SKM-1 treated with dmso at 0.1 percent for 144 hours (cell line): ENCODE measurements around the gene AGAP1.

ENCODE experiments used
- DNase-seq: peaks from one replicate; lab custom pipeline; 2025; ENCODE audit not compliant: unreplicated experiment; lab: John Stamatoyannopoulos, UW

AGAP1 gene

DNA sequence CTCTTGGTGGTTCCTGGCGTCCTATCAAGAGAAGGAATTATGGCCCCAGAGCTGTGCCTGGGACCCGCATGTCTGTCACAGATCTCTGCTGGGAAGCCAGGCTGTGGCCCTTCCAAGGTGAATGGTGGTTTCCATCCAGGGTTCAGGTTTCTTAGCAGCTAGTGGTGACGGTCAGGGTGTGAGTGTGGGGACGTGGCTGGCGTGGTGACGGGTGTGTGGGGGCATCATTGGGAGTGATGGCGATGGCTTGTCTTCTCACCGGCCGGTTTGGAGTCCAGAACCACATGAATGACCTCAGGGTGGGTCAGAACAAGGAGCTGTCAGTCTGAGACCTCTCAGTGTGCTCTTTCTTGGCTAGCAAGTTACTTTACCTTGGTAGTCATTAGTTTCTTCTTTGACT lies 52.6 kb downstream of the AGAP1 start:
- DNase-seq, result no peak

DNA sequence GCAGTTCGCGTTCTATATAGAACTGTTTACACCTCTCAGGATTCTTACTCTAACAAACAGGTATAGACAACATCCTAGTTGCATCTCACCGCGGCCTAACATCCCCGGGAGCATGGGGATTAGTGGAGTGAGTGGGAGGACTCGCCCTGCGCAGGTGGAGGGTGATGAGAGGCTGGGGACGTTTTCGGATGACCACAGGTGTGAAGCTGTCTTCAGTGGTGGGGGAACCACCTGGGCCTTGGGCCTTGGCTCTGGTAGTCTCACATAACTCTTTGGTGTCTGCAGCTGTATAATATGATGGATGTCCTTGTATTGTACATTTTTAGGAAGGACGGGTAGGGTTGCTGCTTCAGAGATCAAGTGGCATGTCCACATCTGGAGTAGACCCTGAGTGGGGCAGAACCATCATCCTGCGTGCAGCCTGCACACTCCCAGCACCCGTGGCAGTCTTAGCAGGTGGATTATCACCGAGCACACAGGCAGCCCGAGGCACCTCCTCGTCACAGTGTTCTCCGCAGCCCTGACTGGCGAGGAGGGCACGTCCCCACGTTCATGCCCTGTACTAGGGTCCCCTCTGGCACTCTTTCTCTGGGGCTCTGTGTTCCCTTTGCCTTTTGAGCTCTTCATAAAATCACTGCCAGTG lies 56.0 kb downstream of the AGAP1 start:
- DNase-seq, result no peak

DNA sequence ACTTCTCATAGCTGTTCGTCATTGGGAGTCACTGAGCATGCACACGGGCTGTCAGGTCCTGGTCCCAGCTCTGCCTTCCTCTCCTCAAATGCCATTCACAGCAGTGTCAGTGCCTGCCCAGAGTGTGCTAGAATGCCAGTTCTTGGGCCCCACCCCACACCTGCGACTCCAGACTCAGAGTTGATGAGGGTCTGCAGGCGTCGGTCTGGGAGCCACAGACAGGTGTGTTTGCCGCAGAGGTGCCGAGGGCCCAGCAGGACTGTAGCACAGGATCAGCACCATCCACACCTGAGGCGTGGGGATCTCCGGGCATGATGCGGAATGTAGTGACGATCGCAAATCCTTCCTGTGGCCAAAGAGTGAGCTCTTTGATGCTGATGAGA lies 56.5 kb downstream of the AGAP1 start:
- DNase-seq, result no peak

DNA sequence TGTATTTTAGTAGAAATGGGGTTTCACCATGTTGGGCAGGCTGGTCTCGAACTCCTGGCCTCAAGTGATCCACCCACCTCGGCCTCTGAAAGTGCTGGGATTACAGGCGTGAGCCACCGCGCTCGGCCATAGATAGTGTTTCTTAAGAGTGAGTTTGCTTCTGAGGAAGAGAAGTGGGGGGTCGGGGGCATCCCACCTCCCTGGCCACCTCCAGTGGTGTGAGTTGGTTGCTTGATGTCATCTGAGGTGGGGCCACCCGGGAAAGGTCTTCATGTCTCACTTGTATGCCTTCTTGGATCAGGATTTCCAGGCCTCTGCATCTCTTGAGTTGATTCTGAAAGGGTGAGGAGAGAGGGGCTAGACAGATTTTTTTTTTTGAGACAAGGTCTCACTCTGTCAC lies 57.1 kb downstream of the AGAP1 start:
- DNase-seq, result no peak

DNA sequence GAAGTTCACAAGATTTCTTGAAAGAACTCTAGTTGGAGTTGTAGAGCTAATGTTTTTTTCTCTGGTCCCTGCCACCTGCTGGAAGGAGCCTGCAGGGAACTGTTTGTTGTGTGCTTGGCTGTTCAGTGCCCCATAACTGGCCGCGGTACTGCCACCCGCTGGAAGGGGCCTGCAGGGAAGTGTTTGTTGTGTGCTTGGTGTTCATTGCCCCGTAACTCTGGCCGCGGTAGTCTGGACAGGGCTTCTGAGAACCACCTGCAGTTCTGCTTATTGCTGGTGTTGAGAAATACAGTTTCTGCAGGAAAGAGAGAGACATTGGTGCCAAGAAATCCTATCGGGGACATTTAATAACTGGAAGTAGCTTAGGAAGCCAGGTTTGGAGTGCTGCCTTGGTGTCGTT lies 58.1 kb downstream of the AGAP1 start:
- DNase-seq, result peak; percentile 58

DNA sequence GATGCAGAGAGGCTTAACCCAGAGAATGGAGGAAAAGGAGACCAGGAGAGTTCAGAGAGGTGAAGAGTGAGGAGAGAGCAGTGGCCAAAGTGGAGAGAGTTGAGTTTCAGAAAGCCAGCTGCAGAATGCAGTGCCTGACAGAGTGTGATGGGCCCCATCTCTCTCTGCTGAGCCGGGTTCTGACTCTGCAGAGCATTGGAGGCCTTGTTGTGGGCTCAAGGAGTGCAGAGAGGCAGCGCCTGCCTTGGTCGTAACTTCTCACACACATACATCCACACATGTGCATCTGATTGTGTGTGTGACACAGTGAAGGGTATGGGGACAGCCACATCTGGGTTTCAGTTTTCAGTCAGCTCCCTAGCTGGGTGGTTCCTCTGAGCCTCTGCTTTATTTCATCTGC lies 58.8 kb downstream of the AGAP1 start:
- no peak for DNase-seq

DNA sequence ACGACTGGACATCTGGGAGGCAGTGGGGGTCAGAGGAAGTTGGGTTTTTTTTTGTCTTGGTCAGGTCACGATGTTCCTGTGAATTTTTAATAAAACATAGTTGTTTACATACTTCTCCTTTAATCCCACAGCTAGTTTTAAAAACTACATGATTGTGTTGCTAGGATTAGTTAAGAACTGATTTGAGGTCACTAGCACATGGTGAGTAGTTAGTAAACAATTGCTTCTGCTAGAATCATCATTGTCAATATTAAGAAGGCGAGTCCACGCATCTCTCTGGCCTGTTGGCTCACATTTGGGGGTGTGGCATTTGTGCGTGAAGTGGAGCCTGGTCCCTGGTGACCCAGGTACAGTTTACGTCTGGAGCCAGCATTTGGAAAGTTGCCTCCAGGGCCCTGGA lies 59.4 kb downstream of the AGAP1 start:
- DNase-seq, result no peak

DNA sequence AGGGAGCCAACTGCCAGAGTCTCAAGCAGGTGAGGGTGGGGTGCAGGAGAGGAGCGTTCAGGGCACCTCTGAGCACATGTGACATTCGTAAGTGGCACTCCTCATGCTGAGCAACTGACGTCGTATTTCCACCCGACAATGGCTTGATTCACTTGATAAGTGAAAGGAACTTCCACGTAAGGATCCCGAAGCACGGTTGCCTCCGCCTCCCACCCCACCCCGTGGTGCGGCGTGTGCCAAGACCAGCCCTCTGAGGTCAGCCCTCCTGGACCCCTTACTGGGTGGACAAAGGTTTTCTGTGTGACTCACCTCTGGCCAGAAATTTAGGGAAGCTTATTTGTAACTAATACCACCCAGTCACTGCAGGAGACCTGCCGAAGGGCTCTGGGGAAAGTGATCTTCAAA lies 59.9 kb downstream of the AGAP1 start:
- no peak for DNase-seq

DNA sequence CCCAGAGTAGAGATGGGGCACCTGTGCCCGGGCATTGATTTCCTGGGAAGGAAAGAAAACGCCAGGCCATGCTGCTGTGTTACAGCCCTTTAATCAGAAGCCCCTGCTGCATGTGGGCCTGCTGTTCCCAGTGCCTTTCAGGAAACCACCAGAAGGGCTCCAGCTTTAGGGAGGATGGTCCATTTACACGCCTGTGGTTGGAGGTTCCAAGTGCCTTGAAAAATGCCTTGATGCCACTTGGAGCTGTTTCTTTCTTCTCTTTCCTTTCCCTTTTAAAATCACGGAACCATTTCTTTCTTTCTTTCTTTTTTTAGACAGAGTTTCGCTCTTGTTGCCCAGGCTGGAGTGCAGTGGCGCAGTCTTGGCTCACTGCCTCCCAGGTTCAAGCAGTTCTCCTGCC lies 60.5 kb downstream of the AGAP1 start:
- no peak for DNase-seq

DNA sequence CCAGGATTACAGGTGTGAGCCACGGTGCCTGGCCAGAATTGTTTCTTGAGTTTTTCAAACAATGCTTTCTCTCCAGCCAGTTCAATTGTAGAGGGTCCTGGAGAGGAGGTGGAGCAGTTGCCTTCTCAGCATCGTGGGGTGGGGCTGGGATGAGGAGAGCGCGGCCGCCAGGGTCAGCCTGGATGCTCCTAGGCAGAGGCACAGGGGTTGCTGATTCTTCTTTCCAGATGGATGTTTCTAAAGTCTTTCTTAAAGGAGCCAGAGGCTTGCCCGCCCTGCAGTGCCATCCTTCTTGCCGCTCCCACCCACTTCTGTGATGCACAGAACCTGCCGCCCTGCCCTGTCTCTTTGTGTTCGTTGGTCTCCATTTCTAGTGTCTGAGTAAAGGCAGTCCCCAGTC lies 61.1 kb downstream of the AGAP1 start:
- no peak for DNase-seq

DNA sequence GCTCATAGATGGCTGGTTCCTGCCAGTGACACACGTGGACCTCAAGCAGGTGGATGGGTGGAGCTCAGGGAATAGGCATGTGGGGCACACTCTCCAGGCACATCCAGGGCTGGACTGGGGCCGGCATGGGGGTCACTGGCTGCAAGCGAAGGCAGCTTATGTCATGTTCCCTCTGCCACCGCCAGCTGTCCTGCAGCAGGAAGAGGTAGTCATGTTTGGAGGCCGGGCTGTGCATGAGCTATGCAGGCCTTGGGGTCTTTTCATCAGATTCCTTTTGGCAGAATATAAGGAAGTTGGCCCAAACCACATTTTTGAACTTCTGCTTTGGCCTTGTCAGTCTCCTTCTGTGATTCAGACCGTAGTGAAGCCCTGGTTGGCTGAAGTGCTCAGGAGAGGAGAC lies 61.5 kb downstream of the AGAP1 start:
- DNase-seq, result peak; percentile 88

DNA sequence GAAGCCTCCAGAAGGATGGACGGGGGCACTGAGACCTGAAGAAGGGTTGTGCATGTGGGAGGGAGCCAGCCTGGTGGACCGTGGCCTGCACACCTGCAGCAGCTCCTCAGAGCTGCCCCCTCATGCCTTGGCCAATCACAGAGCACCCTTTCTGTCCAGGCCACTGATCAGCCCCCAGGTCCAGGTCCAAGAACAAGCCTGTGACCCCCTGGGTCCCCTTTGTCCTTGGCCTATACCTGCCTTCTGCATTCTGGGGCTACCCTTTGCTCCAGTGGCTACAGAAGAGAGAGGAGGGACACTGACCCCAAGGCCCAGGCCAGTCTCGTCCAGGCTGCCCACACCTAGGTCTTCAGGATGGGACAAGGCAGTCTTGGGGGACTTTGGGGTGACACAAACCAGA lies 62.2 kb downstream of the AGAP1 start:
- no peak for DNase-seq

DNA sequence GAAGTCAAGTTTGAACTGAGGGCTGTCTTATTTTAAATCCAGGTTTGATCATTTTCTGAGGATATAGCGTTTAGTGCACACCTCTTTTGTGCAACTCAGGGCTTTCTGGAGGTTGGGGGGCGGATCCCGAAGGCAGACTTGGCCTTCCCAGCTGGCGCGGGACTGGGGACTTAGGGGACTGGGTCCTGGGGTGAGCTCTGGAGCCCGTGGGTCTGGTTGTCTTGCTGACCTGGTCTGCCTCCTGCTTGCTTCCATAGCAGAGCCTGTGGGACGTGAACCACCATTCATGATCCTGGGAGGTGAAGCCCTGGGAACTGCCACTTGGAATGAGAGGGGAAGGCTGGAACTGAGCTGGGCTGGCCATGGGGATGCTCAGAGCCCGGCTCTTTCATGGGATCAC lies 63.1 kb downstream of the AGAP1 start:
- DNase-seq, result no peak

DNA sequence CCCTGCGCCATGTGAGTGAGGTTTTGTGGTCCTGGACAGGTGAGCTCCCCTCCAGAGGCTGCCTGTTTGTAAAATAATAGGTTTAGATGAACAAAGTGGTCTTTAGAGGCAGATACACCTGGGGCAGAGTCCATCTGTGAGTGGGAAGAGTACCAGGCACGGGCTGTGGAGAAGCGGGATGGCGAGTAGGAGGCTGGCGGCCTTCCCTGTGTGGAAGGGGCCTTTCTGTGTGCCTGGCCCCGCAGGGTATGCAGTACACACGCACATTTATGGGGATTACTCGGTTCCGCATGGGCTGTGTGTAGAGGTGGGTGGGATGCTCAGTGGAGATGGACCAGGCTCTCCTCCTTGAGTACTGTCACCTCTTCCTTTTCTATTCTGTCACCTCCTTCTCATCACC lies 64.1 kb downstream of the AGAP1 start:
- DNase-seq, result no peak

DNA sequence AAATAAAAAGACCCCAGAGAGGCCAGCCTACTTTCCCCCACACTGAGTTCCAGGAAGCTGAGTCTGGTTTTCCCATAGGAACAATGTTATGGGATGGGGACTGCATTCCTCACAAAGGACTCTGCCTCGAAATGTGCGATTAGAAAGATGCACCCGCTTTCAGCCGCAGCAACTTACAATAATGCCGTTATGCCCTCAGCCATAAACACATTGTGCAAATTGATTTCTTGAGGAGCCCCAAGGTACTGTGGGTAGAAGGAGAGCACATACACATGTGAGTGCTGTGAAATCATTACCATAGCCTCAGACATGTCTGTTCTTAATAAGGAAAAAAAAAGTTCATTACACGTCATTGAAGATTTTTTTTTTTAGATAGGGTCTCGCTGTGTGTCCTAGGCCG lies 64.7 kb downstream of the AGAP1 start:
- no peak for DNase-seq

DNA sequence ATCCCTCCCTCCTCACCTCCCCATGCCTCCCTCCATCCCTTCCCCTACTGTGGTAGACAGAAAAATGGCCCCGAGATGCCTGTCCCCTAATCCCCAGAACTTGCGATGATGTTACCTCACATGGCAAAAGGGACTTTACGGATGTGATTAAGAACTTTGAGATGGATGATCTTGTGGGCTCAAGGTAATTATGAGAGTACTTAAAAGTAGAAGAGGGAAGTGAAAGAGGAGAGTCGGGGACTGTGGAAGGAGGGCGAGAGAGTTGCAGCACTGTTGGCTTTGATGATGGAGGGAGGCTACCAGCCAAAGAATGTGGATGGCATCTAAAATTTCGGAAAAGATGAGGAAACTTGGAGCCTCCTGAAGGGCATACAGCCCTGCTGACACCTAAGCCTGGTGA lies 66.5 kb downstream of the AGAP1 start:
- DNase-seq, result peak; percentile 34

DNA sequence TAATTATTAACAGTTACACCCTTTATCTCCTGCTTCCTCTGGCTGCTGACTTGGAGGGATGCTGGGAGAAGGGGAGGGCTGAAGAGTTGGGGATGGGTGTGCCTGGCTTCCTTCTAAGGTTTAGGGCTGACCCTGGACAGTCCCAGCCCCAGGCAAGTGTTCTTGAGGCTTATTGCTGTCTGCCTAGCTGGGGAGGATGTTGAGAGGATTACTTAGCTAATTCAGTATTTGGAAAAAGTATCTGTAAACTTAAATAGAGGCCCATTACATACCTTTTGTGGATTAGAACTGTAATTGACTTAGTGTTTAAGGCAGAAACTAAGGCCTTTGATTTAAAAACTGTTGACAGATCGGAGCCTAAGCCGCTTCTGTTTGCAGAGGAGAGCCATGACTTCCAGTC lies 67.6 kb downstream of the AGAP1 start:
- no peak for DNase-seq

DNA sequence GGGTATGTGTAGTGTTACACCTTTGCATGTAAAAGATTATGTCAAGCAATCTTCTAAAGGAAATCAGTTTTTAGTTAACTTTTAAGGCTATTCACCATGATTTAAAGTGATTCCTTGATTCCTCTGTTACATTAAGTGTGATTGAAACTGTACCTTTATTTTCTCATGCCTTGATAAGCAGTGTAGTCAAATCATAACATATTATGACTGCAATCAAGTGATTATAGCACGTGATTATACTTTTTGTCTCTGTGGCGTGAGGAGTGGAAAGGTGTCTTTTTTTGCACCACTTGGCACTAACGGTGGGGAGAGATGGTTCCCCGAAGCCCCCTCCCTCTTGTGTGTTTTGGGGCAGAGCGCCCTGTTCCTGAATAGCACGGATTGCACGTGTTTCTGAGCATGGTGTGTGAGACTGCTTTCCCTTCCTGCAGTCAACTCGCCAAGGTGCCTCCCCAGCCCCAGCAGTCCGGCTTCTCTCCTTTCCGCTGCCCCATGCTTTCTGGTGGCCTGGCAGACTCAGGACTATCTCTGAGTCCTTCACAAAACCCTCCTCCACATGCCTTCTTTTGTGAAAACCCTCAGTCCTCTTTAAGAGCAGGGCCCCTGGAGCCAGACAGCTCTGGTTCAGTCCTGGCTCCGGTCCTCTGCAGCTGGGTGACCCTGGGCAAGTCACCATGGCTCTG lies 68.4 kb downstream of the AGAP1 start:
- DNase-seq, result no peak

DNA sequence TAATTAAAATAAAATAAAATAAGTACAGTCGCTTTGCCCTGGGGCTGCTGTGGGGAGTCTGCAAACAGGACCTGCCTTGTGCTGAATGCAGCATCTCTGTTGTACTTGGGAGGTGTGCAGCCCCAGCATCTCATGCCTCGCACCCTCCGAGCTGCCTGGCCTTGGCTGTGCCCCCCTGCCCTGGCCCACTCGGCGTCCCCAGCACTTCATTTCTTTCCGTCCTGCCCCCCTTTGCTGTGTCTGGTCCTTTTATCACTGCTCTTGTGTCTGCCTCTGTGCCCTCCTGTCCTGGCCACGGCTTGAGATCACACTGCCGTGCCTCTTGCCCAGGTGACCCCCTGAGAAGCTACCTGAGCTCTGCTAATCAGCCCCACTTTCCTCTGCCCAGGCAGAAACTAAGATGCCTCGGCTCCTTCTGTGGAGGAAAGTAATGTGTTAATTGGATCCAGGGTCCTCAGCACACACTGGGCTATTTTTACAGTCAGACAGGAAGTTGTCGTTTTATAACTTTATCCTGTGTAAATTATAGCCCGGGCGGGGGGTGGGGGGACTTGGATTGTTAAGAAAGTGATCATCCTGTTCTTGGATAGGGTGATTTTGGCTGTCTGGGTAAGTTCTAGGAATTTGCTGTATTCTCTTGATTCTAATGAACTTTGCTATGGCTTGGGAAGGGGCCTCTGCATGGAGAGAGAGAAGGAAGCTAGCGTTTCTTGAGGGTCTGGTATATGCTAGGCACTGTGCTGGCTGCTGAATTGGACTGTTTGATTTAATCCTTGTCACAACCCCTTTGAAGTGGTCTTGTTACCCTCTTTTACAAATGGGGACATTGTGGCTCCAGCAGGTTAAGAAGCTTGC lies 69.4 kb downstream of the AGAP1 start:
- DNase-seq, result no peak

DNA sequence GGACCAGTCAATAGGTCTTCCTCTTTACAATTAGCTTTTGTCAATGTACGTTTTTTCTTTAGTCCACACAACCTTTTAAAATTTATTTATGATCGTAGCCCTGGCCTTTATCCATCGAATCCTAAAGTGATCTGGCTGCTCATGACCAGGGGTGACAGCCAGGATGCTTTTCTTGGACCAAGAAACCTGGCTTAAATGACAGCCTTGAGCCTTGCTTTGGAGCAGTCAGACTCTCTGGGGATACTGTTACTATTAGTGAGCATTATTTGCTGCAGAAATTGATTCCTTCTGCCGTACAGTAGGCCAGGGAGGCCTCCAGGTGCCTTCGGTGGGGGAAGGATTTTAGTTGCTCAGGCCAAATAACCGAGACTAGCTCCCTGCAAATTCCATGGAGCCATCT lies 70.2 kb downstream of the AGAP1 start:
- no peak for DNase-seq

DNA sequence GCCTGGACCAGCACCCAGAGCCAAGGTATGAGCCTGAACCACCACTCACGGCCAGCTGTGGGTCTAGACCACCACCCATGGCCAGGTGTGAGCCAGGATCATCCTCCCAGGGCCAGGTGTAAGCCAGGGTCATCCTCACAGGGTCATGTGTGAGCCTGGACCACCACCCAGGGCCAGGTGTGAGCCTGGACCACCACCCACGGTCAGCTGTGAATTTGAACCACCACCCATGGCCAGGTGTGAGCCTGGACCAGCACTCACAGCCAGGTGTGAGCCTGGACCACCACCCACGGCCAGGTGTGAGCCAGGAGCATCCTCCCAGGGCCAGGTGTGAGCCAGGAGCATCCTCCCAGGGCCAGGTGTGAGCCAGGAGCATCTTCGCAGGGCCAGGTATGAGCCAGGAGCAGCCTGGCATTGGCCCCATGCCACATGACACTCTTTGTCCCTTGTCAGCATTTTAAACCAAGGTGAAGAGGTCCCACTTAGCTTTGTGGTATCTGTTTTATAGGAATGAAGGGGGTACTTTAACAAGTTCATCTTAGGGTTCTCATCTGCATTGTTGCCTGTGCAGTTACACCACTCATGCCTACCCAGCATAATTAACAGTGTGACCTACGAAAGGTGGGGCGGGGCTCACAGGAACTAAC lies 71.2 kb downstream of the AGAP1 start:
- DNase-seq, result no peak

DNA sequence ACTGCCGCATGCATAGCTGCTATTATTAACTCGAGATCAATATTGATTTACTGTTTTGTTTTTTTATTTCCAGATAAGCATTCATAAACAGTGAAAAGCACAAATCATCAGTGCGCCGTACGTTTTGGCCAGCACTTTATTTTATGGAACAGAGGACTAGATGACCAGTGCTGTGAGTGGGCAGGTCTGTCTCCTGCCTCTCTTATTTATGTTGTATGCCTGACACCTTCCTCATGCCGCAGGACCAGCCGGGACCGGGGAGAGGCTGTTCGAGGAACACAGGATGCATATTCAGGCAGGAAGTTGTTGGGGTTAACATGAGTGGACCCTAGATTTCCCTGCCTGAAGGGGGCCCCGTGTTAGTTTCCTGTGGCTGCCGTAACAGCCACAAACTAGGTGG lies 72.6 kb downstream of the AGAP1 start:
- DNase-seq, result no peak
